Lower leg skin (tissue), 4 donors: ENCODE measurements around the gene ANKRD50. TPM values are rescaled to one million over a fixed set of nuclear protein-coding genes. Genes with fewer than 3 reads are reported as not detected.

Experiments
- DNase-seq, 2 donors: peaks; one replicate each; pipeline ENCODE4 v3.0.0-alpha.2; 2019; ENCODE audit warnings: low spot score in 2 of 2
- H3K4me3 ChIP-seq: fragments of 200-600 bp; sonication (generic); 2 replicates; pipeline ENCODE4 v1.5.1; 2017; ENCODE audit warnings: mild to moderate bottlenecking, low read depth; ENCODE audit not compliant: poor library complexity, severe bottlenecking
- POLR2A ChIP-seq, 2 donors: fragments of 450-650 bp; IDR thresholded peaks; one replicate each; pipeline ENCODE4 v1.6.1; 2016 to 2017; ENCODE audit warnings: antibody characterized with exemption in 2 of 2, mild to moderate bottlenecking in 1 of 2, moderate library complexity in 1 of 2
- WGBS, 2 donors: methylation state at CpG; one replicate each; pipeline ENCODE4 v1.1.5; 2018; 5-methylcytosine and 5-hydroxymethylcytosine counted together
- intact Hi-C: fragments of 100-400 bp; cut with DNase I; formaldehyde crosslinking; loops from one replicate; pipeline ENCODE4 v1.15.0; 2023; ENCODE audit warnings: low total_unique reads
- total RNA-seq, 4 donors: library from RNA; depleted of rRNA; stranded (reverse); fragments of >200 nt; gene quantifications; one replicate each; pipeline ENCODE4 v1.1.0, GENCODE V29; 2016
- TF ChIP-seq, protein P1 (sequence below), 3 donors: fragments of 450-650 bp; IDR thresholded peaks; one replicate each; pipeline ENCODE4 v1.5.1; 2016; ENCODE audit warnings: antibody characterized with exemption in 3 of 3, mild to moderate bottlenecking in 3 of 3, moderate library complexity in 2 of 3

Gene ANKRD50
- total RNA-seq, 4 donors from 2014 or later: 21.8 to 26.4 (median 22.7) TPM

DNA sequence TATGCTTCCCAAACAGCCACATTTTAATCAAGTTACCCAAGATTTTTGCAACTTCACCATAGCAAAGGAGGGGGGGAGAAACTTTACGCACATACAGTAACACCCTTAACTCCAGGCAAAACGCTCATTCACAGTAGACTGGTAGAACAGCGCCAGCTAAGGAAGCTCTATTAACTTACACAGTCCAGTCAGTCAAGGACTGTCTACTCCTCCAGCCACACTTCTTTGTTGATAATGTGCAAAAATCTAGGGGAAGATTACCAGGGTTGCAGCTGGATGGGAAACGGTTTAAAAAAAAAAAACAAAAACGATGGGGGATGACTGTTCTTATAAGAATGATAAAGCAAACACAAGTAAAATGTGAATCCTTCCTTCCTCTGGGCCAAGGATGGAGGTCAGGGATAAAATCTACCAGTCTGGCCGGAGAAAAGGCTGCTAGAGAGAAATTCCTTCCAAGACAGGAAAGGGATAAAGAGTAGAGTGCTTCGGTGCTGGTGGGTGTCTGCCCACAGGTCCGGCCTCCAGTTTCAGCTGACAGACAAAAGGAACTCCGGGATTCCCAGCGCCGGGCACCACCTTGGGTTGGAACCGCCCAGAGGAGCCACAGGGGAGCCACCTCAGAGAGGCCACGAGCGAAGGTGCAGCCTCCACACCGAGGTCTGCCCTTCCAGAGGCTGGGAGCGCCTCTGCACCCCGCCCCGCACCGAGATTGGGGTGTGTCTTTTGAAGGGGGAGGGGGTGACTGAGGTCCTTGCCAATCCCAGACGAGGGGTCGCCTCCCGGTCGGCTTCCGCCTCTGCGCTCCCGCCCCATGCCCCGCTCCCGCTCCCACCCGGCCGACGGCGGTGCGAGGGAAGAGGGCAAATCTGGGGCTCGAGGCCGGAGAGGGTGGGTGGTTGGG, 811 bp downstream of the ANKRD50 start:
- peak overlapping the region; percentile 65 for H3K4me3 ChIP-seq
- intact Hi-C loops: no loop called here
- 0 to 1% methylated on average over 23 to 33 of the region's 35 CpGs for WGBS, 2 donors
- DNase-seq: peak in 1 of 2 donors; percentile 43
- TF ChIP-seq, protein P1, sequence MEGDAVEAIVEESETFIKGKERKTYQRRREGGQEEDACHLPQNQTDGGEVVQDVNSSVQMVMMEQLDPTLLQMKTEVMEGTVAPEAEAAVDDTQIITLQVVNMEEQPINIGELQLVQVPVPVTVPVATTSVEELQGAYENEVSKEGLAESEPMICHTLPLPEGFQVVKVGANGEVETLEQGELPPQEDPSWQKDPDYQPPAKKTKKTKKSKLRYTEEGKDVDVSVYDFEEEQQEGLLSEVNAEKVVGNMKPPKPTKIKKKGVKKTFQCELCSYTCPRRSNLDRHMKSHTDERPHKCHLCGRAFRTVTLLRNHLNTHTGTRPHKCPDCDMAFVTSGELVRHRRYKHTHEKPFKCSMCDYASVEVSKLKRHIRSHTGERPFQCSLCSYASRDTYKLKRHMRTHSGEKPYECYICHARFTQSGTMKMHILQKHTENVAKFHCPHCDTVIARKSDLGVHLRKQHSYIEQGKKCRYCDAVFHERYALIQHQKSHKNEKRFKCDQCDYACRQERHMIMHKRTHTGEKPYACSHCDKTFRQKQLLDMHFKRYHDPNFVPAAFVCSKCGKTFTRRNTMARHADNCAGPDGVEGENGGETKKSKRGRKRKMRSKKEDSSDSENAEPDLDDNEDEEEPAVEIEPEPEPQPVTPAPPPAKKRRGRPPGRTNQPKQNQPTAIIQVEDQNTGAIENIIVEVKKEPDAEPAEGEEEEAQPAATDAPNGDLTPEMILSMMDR (IDR thresholded peaks at IDR 0.05): no peak
- TF ChIP-seq POLR2A (IDR thresholded peaks at IDR 0.05): no peak

DNA sequence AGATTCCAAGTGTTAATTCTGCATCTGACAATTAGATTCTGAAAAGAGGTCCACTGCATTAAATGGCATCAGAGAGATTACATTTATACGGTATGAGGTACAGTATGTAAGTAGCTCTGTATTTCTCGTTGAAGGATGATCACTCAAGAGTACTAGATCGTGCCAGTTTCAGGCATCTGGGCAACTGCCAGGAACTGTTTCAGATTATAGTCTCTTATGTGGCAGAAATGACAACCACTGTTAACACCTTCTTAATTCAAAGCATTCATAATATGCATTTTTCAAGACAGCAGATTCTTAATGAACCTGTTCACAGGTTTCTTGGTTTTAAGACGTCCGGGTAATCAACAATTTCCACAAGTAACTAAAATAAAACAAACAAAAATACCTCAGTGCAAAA, 1.6 kb downstream of the ANKRD50 start:
- WGBS, 2 donors: 6 to 10% methylated on average over 5 of the region's 5 CpGs
- no peak for TF ChIP-seq POLR2A (IDR thresholded peaks at IDR 0.05)
- TF ChIP-seq, protein P1 (IDR thresholded peaks at IDR 0.05): no peak
- intact Hi-C loops: no loop called here

DNA sequence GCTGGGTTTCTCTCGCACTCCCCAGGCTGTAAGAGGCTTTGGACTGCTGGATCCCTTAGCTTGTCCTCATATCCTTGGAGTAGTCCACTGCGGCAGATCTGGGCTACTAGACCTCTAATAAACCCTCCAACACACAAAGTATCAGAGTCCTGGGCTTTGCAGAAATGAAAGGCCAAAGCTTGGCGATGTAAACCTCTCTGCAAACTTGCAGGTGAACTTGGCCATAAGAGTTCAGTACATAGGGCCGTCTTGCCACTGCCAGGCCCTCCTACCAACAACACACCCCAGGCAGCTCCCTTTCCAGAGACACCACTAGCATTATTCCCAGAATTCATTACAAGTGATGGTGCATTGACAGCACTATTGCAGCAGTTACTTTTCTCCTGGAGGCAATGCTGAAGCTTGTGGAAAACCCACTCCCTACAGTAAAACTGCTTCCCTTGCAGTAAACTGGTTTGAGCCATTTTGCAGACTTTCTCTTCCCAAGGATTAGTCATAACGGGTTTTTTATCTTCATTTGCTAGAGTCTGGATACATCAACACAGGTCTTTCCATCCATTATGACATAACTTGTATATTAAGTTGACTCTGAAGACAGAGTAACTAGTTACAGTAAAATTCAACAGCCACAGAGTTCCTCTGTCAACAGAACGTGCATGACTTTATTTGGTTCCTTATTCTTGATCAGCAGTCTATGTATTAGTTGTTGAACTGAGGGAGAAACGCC, 2.4 kb downstream of the ANKRD50 start:
- DNase-seq: no peak
- no peak overlapping the region for H3K4me3 ChIP-seq
- TF ChIP-seq, protein P1 (IDR thresholded peaks at IDR 0.05): no peak
- no peak for TF ChIP-seq POLR2A (IDR thresholded peaks at IDR 0.05)
- intact Hi-C loops: no loop called here
- 39 to 44% methylated on average over 7 of the region's 7 CpGs for WGBS, 2 donors

More for the DNA sequence above, 1.6 kb downstream of the ANKRD50 start:
- DNase-seq: peak in 1 of 2 donors; percentile 30
- H3K4me3 ChIP-seq: no peak overlapping the region

DNA sequence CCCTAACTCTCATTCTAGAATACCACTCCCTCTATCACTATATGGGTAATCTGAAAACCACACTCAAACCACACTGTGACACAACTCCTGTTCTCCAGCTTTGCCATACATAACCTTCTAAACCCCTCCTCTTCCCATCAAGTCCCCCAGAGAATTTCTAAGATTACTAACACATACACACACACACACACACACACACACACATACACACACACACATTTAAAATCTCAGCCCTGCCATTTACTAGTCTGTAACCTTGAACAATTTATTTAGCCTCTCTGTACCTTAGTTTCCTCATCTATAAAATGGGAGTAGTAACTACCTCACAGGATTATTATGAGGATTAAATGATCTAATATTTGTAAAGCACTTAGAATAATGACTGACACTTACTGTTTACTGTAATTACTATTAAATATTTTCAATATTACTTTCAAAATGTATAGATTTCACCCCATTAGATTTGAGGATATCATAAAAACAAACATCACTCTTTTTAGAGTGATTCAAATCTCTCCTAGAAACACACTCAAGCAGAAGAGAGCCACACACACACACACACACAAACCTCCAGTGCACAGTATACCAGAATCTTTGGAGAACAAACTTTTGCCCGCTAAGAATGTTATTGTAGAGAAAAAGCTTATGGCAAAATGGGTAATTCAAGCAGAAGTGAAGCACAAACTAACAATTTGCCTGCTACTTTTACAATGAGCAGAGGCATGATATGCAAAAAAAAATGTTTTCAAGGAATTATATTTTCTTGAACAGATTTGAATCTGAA, 3.8 kb downstream of the ANKRD50 start:
- 81 to 89% methylated on average over 1 of the region's 1 CpG for WGBS, 2 donors
- intact Hi-C loops: no loop called here
- TF ChIP-seq, protein P1 (IDR thresholded peaks at IDR 0.05): no peak
- TF ChIP-seq POLR2A (IDR thresholded peaks at IDR 0.05): no peak
- no peak for DNase-seq
- H3K4me3 ChIP-seq: no peak overlapping the region

DNA sequence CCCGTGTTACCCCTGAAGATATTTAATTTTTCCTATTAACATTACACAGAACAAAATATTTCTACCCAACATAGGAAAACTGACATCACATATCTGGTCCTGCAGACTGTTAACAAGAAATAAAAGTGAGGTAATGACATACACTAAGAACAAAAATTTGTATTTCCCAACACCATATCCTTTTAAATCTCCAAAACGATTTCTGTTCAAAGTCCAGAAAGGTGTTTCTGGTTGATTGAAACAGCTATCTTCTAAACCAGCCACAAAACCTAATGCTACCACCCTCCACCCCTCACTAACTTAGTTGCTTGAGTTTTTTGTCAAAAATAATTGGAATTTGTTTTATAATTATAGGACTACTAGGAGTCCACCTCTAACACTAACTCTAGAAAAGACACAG, 7.1 kb downstream of the ANKRD50 start:
- intact Hi-C loops: no loop called here
- no peak for DNase-seq
- 82 to 84% methylated on average over 2 of the region's 2 CpGs for WGBS, 2 donors
- TF ChIP-seq POLR2A (IDR thresholded peaks at IDR 0.05): no peak
- TF ChIP-seq, protein P1 (IDR thresholded peaks at IDR 0.05): no peak
- no peak overlapping the region for H3K4me3 ChIP-seq
